Ishikawa (cell line): ENCODE data around the gene ABHD16A.

Source experiments
- CEBPB ChIP-seq: IDR thresholded peaks from 2 replicates; pipeline ENCODE4 v1.6.1; 2012
- CREB1 ChIP-seq: IDR thresholded peaks from 2 replicates; pipeline ENCODE4 v1.6.1; 2012; ENCODE audit warnings: low read depth
- EP300 ChIP-seq: IDR thresholded peaks from 2 replicates; pipeline ENCODE4 v1.6.1; 2012; ENCODE audit warnings: borderline replicate concordance
- FOXM1 ChIP-seq: IDR thresholded peaks from 2 replicates; pipeline ENCODE4 v1.6.1; 2012; ENCODE audit warnings: low read depth, borderline replicate concordance
- MAX ChIP-seq: IDR thresholded peaks from 2 replicates; pipeline ENCODE4 v1.6.1; 2012
- NFIC ChIP-seq: IDR thresholded peaks from 2 replicates; pipeline ENCODE4 v1.6.1; 2012
- RAD21 ChIP-seq: IDR thresholded peaks from 2 replicates; pipeline ENCODE4 v1.6.1; 2012; ENCODE audit warnings: low read depth
- REST ChIP-seq: IDR thresholded peaks from 2 replicates; pipeline ENCODE4 v1.6.1; 2012; ENCODE audit warnings: low read depth, mild to moderate bottlenecking
- TAF1 ChIP-seq: IDR thresholded peaks from 2 replicates; pipeline ENCODE4 v1.6.1; 2012; ENCODE audit warnings: low read depth, mild to moderate bottlenecking
- TCF12 ChIP-seq: IDR thresholded peaks from 2 replicates; pipeline ENCODE4 v1.6.1; 2012; ENCODE audit warnings: low read depth
- TEAD4 ChIP-seq: IDR thresholded peaks from 2 replicates; pipeline ENCODE4 v1.6.1; 2012
- YY1 ChIP-seq: IDR thresholded peaks from 2 replicates; pipeline ENCODE4 v1.6.1; 2012; ENCODE audit warnings: low read depth
- ZBTB7A ChIP-seq: IDR thresholded peaks from 2 replicates; pipeline ENCODE4 v1.6.1; 2012; ENCODE audit warnings: low read depth

GRCh38 chr6:31725502-31726350 lies 22.6 kb upstream of the ABHD16A start:
- no peak for TF ChIP-seq NFIC
- no peak for TF ChIP-seq MAX
- no peak for TF ChIP-seq RAD21
- TF ChIP-seq REST: no peak
- no peak for TF ChIP-seq ZBTB7A
- no peak for TF ChIP-seq EP300
- TF ChIP-seq CEBPB: no peak
- no peak for TF ChIP-seq YY1
- TF ChIP-seq TAF1: no peak
- TF ChIP-seq CREB1: no peak
- no peak for TF ChIP-seq TEAD4
- TF ChIP-seq TCF12: no peak
- no peak for TF ChIP-seq FOXM1
